ENCODE data around the gene TCEAL3. TPM values are rescaled to one million over a fixed set of nuclear protein-coding genes. Genes with fewer than 3 reads are reported as not detected.

The TCEAL3 gene
- total RNA-seq, 3 donors from 2014 or later = 3.3 to 29.7 (median 9.6) TPM

DNA sequence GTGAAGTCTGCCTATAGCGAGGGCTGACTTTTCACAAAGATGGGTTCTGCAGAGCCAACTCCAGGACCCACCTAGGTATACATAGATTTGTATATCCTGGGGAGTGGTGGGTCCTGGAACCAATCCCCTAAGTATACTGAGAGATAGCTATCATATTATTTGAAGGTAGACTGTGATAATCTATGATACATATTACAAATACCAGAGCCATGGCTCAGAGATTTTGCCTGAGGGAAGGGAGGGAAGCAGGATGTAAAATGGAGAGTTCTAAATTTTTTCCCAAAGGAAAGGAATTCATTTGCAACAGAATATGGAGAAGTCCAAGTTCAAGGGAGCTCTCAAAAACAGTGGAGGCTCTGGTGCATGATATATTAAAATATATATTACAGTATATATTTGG is 7.2 kb downstream of the TCEAL3 start:
- Histone ChIP-seq H3K9me3 (no peaks in the 10 kb centered on the region), H3K36me3 (ENCODE audit: low read depth) (no peaks in the 10 kb centered on the region), H3K4me1 (ENCODE audit: low read depth) (no peaks in the 10 kb centered on the region), H3K4me3 (no peak overlapping the region)
- DNase-seq = no peak
- no peak for ATAC-seq
- intact Hi-C loops (cut with DNase I, micrococcal nuclease) = no loop called here
- TF ChIP-seq, protein P1, sequence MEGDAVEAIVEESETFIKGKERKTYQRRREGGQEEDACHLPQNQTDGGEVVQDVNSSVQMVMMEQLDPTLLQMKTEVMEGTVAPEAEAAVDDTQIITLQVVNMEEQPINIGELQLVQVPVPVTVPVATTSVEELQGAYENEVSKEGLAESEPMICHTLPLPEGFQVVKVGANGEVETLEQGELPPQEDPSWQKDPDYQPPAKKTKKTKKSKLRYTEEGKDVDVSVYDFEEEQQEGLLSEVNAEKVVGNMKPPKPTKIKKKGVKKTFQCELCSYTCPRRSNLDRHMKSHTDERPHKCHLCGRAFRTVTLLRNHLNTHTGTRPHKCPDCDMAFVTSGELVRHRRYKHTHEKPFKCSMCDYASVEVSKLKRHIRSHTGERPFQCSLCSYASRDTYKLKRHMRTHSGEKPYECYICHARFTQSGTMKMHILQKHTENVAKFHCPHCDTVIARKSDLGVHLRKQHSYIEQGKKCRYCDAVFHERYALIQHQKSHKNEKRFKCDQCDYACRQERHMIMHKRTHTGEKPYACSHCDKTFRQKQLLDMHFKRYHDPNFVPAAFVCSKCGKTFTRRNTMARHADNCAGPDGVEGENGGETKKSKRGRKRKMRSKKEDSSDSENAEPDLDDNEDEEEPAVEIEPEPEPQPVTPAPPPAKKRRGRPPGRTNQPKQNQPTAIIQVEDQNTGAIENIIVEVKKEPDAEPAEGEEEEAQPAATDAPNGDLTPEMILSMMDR (IDR thresholded peaks at IDR 0.05) = no peak

DNA sequence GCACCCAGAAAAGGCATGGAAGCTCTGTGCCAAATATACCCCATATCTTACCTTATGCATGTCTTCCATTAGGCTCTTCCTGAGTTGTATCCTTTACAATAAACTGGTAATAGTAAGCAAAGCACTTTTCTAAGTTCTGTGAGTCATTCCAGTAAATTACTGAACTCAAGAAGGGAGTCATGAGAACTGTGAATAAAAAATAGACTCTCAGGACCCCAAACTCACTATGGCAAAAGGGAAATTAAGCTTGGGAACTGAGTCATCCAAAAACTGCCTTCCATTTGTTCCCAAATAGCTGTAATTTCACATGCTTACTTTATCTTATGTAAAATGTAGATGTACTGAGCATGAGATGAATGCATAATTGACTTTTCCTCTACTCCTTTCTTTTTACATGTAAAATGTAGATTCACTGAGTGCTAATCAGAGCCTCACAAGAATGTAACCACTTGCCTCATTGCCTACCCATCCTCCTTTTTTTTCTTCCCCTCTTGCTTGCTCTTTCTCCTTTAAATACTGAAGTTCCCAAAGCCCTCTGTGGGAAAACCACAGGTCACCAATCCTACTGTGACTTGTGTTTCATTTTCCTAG is 8.1 kb downstream of the TCEAL3 start:
- ATAC-seq (no peak), DNase-seq (no peak)
- intact Hi-C loops (cut with DNase I, micrococcal nuclease) = no loop called here
- H3K9me3 ChIP-seq = no peaks in the 10 kb centered on the region
- no peak overlapping the region for H3K4me3 ChIP-seq
- no peaks in the 10 kb centered on the region for H3K36me3 ChIP-seq (ENCODE audit: low read depth)
- TF ChIP-seq, protein P1 (IDR thresholded peaks at IDR 0.05) = no peak
- H3K4me1 ChIP-seq (ENCODE audit: low read depth) = no peaks in the 10 kb centered on the region

DNA sequence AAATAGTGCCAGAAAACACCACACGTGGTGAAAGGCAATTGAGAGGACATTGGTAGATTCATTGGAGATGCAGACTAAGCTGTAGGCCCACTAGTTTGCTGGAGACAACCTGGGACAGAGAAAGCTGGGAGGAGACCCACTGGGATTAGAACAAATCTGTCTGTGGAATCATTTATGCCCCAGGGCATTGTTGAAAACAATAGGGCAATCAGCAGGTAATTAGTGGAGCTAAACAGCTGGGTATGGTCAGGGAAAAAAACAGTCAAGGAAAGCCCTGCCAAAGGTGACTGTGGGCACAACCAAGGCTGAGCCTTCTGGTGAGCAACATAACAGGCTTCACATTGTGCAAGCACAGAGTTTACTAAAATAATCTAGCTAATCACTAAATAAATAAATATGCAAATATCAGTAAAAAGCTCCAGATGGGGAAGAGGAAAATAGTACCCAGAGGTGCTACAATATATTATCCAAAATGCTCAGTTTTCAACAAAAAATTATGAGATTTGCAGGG is 9.0 kb downstream of the TCEAL3 start:
- intact Hi-C loops (cut with DNase I, micrococcal nuclease) = no loop called here
- H3K9me3 ChIP-seq = no peaks in the 10 kb centered on the region
- H3K36me3 ChIP-seq (ENCODE audit: low read depth) = no peaks in the 10 kb centered on the region
- no peak overlapping the region for H3K4me3 ChIP-seq
- H3K4me1 ChIP-seq (ENCODE audit: low read depth) = no peaks in the 10 kb centered on the region
- TF ChIP-seq, protein P1 (IDR thresholded peaks at IDR 0.05) = no peak
- DNase-seq = no peak
- no peak for ATAC-seq

DNA sequence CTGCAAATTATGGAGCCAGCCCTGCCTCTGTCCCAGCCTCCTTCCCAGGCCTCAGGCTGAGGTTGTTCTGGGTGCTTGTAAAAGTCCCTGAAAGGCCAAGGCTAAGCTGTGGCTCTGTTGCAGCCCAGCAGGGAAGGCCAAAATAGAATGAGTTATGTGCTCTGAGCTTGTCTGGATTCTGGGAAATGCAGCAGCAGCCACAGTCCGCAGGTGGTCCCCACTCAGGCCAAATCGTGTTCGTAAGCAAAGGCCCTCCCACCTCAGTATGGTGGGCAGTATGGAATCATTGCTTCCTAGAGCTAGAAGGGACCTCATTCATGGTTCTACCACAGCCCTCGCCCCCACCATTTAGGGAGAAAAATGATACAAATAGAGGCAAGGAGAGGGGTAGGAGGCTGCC is 16.3 kb downstream of the TCEAL3 start:
- Histone ChIP-seq H3K9me3 (no peaks in the 10 kb centered on the region), H3K4me3 (no peak overlapping the region), H3K36me3 (ENCODE audit: low read depth) (no peaks in the 10 kb centered on the region), H3K4me1 (ENCODE audit: low read depth) (no peaks in the 10 kb centered on the region)
- TF ChIP-seq, protein P1 (IDR thresholded peaks at IDR 0.05) = no peak
- intact Hi-C loops (cut with DNase I, micrococcal nuclease) = no loop called here
- no peak for ATAC-seq
- DNase-seq = no peak

DNA sequence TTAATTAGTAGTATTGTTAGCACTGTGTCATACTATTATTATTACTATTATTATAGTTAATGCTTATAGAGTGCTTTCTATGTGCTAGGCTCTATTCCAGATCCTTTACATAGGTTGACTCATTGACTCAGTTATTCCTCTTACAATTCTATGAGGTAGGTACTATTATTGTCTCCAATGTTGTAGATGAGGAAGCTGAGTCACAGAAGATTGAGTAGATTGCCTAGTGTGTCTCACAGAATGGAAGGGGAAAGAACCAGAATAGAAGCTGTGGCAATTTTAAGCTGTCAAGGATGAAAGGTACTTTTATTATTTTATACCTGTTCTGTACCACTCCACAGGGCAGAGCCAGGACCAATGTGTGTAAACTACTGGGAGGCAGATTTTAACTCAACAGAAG is 19.1 kb downstream of the TCEAL3 start:
- DNase-seq = no peak
- no peak for ATAC-seq
- TF ChIP-seq, protein P1 (IDR thresholded peaks at IDR 0.05) = no peak
- H3K36me3 ChIP-seq (ENCODE audit: low read depth) = no peaks in the 10 kb centered on the region
- no peaks in the 10 kb centered on the region for H3K9me3 ChIP-seq
- H3K4me3 ChIP-seq = no peak overlapping the region
- intact Hi-C loops (cut with DNase I, micrococcal nuclease) = no loop called here
- H3K4me1 ChIP-seq (ENCODE audit: low read depth) = no peaks in the 10 kb centered on the region
